Stimulated activated naive CD8-positive, alpha-beta T cell treated with anti-CD3 and anti-CD28 coated beads, Interleukin-15, Interleukin-2, amounts not matched to agents 100 ng/mL and 50 ng/mL, for 24 hours (primary cell): ENCODE results near the gene KCNAB1.

Experiments
- H3K27ac Mint-ChIP-seq: one replicate; pipeline ENCODE4 v1.8.0; 2021; ENCODE audit warnings: mild to moderate bottlenecking, mixed read lengths
- H3K27me3 Mint-ChIP-seq: one replicate; pipeline ENCODE4 v1.8.0; 2021; ENCODE audit warnings: mixed read lengths
- H3K36me3 Mint-ChIP-seq: one replicate; pipeline ENCODE4 v1.8.0; 2021; ENCODE audit warnings: low read depth, mixed read lengths
- H3K4me1 Mint-ChIP-seq: one replicate; pipeline ENCODE4 v1.8.0; 2021; ENCODE audit warnings: low read depth, mixed read lengths
- H3K4me3 Mint-ChIP-seq: one replicate; pipeline ENCODE4 v1.8.0; 2021; ENCODE audit warnings: mild to moderate bottlenecking, mixed read lengths
- H3K9me3 Mint-ChIP-seq: one replicate; pipeline ENCODE4 v1.8.0; 2021; ENCODE audit warnings: mixed read lengths

KCNAB1 gene

GRCh38 chr3:156350781-156351180, 230.4 kb downstream of the KCNAB1 start:
- Mint-ChIP-seq H3K4me1 (no peaks in the 10 kb centered on the region), H3K27me3 (no peaks in the 10 kb centered on the region), H3K4me3 (no peak overlapping the region), H3K27ac (no peak overlapping the region), H3K36me3 (no peaks in the 10 kb centered on the region), H3K9me3 (no peaks in the 10 kb centered on the region)

- no peak overlapping the region for H3K4me3 Mint-ChIP-seq
- no peaks in the 10 kb centered on the region for H3K4me1 Mint-ChIP-seq
- no peaks in the 10 kb centered on the region for H3K36me3 Mint-ChIP-seq
- peaks cover under 1% of the 10 kb centered on the region for H3K27me3 Mint-ChIP-seq
- H3K27ac Mint-ChIP-seq: no peak overlapping the region
- H3K9me3 Mint-ChIP-seq: no peaks in the 10 kb centered on the region
Observed at GRCh38 chr3:156351783-156352182, 231.4 kb downstream of the KCNAB1 start.

GRCh38 chr3:156352728-156353127, 232.3 kb downstream of the KCNAB1 start:
- Mint-ChIP-seq H3K27me3 (peaks cover 4% of the 10 kb centered on the region), H3K36me3 (no peaks in the 10 kb centered on the region), H3K4me1 (no peaks in the 10 kb centered on the region), H3K27ac (no peak overlapping the region), H3K9me3 (no peaks in the 10 kb centered on the region), H3K4me3 (no peak overlapping the region)

GRCh38 chr3:156353563-156353962, 233.2 kb downstream of the KCNAB1 start:
- no peak overlapping the region for H3K4me3 Mint-ChIP-seq
- peaks cover 4% of the 10 kb centered on the region for H3K27me3 Mint-ChIP-seq
- H3K36me3 Mint-ChIP-seq: no peaks in the 10 kb centered on the region
- H3K9me3 Mint-ChIP-seq: no peaks in the 10 kb centered on the region
- H3K4me1 Mint-ChIP-seq: no peaks in the 10 kb centered on the region
- no peak overlapping the region for H3K27ac Mint-ChIP-seq

GRCh38 chr3:156356537-156357363, 236.4 kb downstream of the KCNAB1 start:
- Mint-ChIP-seq H3K4me1 (no peaks in the 10 kb centered on the region), H3K4me3 (no peak overlapping the region), H3K36me3 (no peaks in the 10 kb centered on the region), H3K27ac (no peak overlapping the region), H3K9me3 (no peaks in the 10 kb centered on the region), H3K27me3 (peaks cover 10% of the 10 kb centered on the region)

- H3K27ac Mint-ChIP-seq: no peak overlapping the region
- H3K4me1 Mint-ChIP-seq: no peaks in the 10 kb centered on the region
- no peaks in the 10 kb centered on the region for H3K9me3 Mint-ChIP-seq
- H3K36me3 Mint-ChIP-seq: no peaks in the 10 kb centered on the region
- peaks cover 10% of the 10 kb centered on the region for H3K27me3 Mint-ChIP-seq
- no peak overlapping the region for H3K4me3 Mint-ChIP-seq
Observed at GRCh38 chr3:156358232-156358631, 237.9 kb downstream of the KCNAB1 start.

GRCh38 chr3:156359368-156359767, 239.0 kb downstream of the KCNAB1 start:
- Mint-ChIP-seq H3K4me3 (no peak overlapping the region), H3K4me1 (no peaks in the 10 kb centered on the region), H3K27me3 (peaks cover 10% of the 10 kb centered on the region), H3K9me3 (no peaks in the 10 kb centered on the region), H3K36me3 (no peaks in the 10 kb centered on the region), H3K27ac (no peak overlapping the region)

- Mint-ChIP-seq H3K36me3 (no peaks in the 10 kb centered on the region), H3K27me3 (peaks cover 10% of the 10 kb centered on the region), H3K4me3 (no peak overlapping the region), H3K27ac (no peak overlapping the region), H3K4me1 (no peaks in the 10 kb centered on the region), H3K9me3 (no peaks in the 10 kb centered on the region)
Observed at GRCh38 chr3:156360083-156360482, 239.7 kb downstream of the KCNAB1 start.

- H3K27me3 Mint-ChIP-seq: peaks cover 10% of the 10 kb centered on the region
- no peak overlapping the region for H3K4me3 Mint-ChIP-seq
- no peaks in the 10 kb centered on the region for H3K9me3 Mint-ChIP-seq
- no peaks in the 10 kb centered on the region for H3K36me3 Mint-ChIP-seq
- H3K27ac Mint-ChIP-seq: no peak overlapping the region
- H3K4me1 Mint-ChIP-seq: no peaks in the 10 kb centered on the region
Observed at GRCh38 chr3:156360963-156361362, 240.6 kb downstream of the KCNAB1 start.

- Mint-ChIP-seq H3K9me3 (no peaks in the 10 kb centered on the region), H3K27me3 (no peaks in the 10 kb centered on the region), H3K27ac (no peak overlapping the region), H3K4me3 (no peak overlapping the region), H3K4me1 (no peaks in the 10 kb centered on the region), H3K36me3 (no peaks in the 10 kb centered on the region)
Observed at GRCh38 chr3:156366559-156366958, 246.2 kb downstream of the KCNAB1 start.

GRCh38 chr3:156368189-156368588, 247.8 kb downstream of the KCNAB1 start:
- Mint-ChIP-seq H3K4me3 (no peak overlapping the region), H3K4me1 (no peaks in the 10 kb centered on the region), H3K36me3 (no peaks in the 10 kb centered on the region), H3K27ac (no peak overlapping the region), H3K27me3 (no peaks in the 10 kb centered on the region), H3K9me3 (no peaks in the 10 kb centered on the region)

- no peak overlapping the region for H3K27ac Mint-ChIP-seq
- peaks cover 8% of the 10 kb centered on the region for H3K27me3 Mint-ChIP-seq
- no peaks in the 10 kb centered on the region for H3K4me1 Mint-ChIP-seq
Observed at GRCh38 chr3:156371701-156372100, 251.3 kb downstream of the KCNAB1 start.

GRCh38 chr3:156373095-156373494, 252.7 kb downstream of the KCNAB1 start:
- H3K4me1 Mint-ChIP-seq: no peaks in the 10 kb centered on the region
- peaks cover 13% of the 10 kb centered on the region for H3K27me3 Mint-ChIP-seq
- H3K9me3 Mint-ChIP-seq: no peaks in the 10 kb centered on the region
- H3K4me3 Mint-ChIP-seq: no peak overlapping the region
- no peaks in the 10 kb centered on the region for H3K36me3 Mint-ChIP-seq
- H3K27ac Mint-ChIP-seq: no peak overlapping the region

More at GRCh38 chr3:156371701-156372100, 251.3 kb downstream of the KCNAB1 start:
- Mint-ChIP-seq H3K36me3 (no peaks in the 10 kb centered on the region), H3K9me3 (no peaks in the 10 kb centered on the region), H3K4me3 (no peak overlapping the region)

- no peaks in the 10 kb centered on the region for H3K36me3 Mint-ChIP-seq
- H3K4me1 Mint-ChIP-seq: no peaks in the 10 kb centered on the region
- no peaks in the 10 kb centered on the region for H3K9me3 Mint-ChIP-seq
- no peak overlapping the region for H3K4me3 Mint-ChIP-seq
- peaks cover 13% of the 10 kb centered on the region for H3K27me3 Mint-ChIP-seq
- no peak overlapping the region for H3K27ac Mint-ChIP-seq
Observed at GRCh38 chr3:156373654-156374053, 253.3 kb downstream of the KCNAB1 start.

- Mint-ChIP-seq H3K4me1 (no peaks in the 10 kb centered on the region), H3K27ac (no peak overlapping the region), H3K27me3 (peaks cover 13% of the 10 kb centered on the region), H3K4me3 (no peak overlapping the region), H3K9me3 (no peaks in the 10 kb centered on the region), H3K36me3 (no peaks in the 10 kb centered on the region)
Observed at GRCh38 chr3:156376199-156376598, 255.8 kb downstream of the KCNAB1 start.

GRCh38 chr3:156377266-156377665, 256.9 kb downstream of the KCNAB1 start:
- no peaks in the 10 kb centered on the region for H3K4me1 Mint-ChIP-seq
- H3K27ac Mint-ChIP-seq: no peak overlapping the region
- H3K4me3 Mint-ChIP-seq: no peak overlapping the region
- H3K36me3 Mint-ChIP-seq: no peaks in the 10 kb centered on the region
- H3K27me3 Mint-ChIP-seq: peaks cover 13% of the 10 kb centered on the region
- no peaks in the 10 kb centered on the region for H3K9me3 Mint-ChIP-seq
